ENCODE data around the gene GLYATL1B.
"Not testable (repeated sequence)": the region's sequence is repeated elsewhere in the genome, so short reads cannot be mapped to it uniquely, and the experiment has no call there.

The GLYATL1B gene

GRCh38 chr11:59086007-59086406 is at the start of gene GLYATL1B:
GLYATL1B (plus strand) TSS chr11:59086307; CDS start chr11:59086307, 0 bp downstream.
- not testable (repeated sequence) for DNase-seq

- not testable (repeated sequence) for DNase-seq
Measured at GRCh38 chr11:59036542-59036941, 49.6 kb upstream of the GLYATL1B start.

- not testable (repeated sequence) for DNase-seq
Measured at GRCh38 chr11:59037434-59037833, 48.7 kb upstream of the GLYATL1B start.

GRCh38 chr11:59040607-59041006 is 45.5 kb upstream of the GLYATL1B start:
- no peak for DNase-seq

GRCh38 chr11:59051383-59051782 is 34.7 kb upstream of the GLYATL1B start:
- not testable (repeated sequence) for DNase-seq

- DNase-seq: not testable (repeated sequence)
Measured at GRCh38 chr11:59052355-59052754, 33.8 kb upstream of the GLYATL1B start.

GRCh38 chr11:59053387-59053786 is 32.7 kb upstream of the GLYATL1B start:
- peak in 32 of 51 donors; percentile 1 to 70 (median 28) for DNase-seq

GRCh38 chr11:59058120-59059033 is 27.7 kb upstream of the GLYATL1B start:
- DNase-seq: peak in 44 of 51 donors; percentile 2 to 69 (median 32)

GRCh38 chr11:59060096-59060495 is 26.0 kb upstream of the GLYATL1B start:
- DNase-seq: not testable (repeated sequence)

GRCh38 chr11:59062602-59063529 is 23.2 kb upstream of the GLYATL1B start:
- DNase-seq: no peak

GRCh38 chr11:59063996-59064727 is 21.9 kb upstream of the GLYATL1B start:
- DNase-seq: not testable (repeated sequence)

GRCh38 chr11:59069087-59069486 is 17.0 kb upstream of the GLYATL1B start:
- DNase-seq: no peak

- no peak for DNase-seq
Measured at GRCh38 chr11:59076876-59077571, 9.1 kb upstream of the GLYATL1B start.

GRCh38 chr11:59078435-59078834 is 7.7 kb upstream of the GLYATL1B start:
- no peak for DNase-seq

- DNase-seq: no peak
Measured at GRCh38 chr11:59079086-59079485, 7.0 kb upstream of the GLYATL1B start.

- DNase-seq: not testable (repeated sequence)
Measured at GRCh38 chr11:59080421-59080820, 5.7 kb upstream of the GLYATL1B start.

- DNase-seq: not testable (repeated sequence)
Measured at GRCh38 chr11:59081430-59082020, 4.6 kb upstream of the GLYATL1B start.

GRCh38 chr11:59088162-59088561 is 2.1 kb downstream of the GLYATL1B start:
- DNase-seq: no peak

GRCh38 chr11:59093576-59093975 is 7.5 kb downstream of the GLYATL1B start:
- DNase-seq: not testable (repeated sequence)

GRCh38 chr11:59095225-59095624 is 9.1 kb downstream of the GLYATL1B start:
- DNase-seq: not testable (repeated sequence)

Data from hypothalamus (tissue), 51 donors.